DOHH2 (cell line): ENCODE data around the gene PEX6.
A peak's percentile ranks its signal among the peaks of the same experiment; 100 is the strongest.

Source experiments
- CTCF ChIP-seq: fragments of 200-600 bp; sonication (generic); IDR thresholded peaks from one replicate; pipeline ENCODE4 v1.5.1; 2014; ENCODE audit warnings: antibody characterized with exemption, mild to moderate bottlenecking, low read depth, low read length; ENCODE audit not compliant: poor library complexity, severe bottlenecking
- EZH2phosphoT487 ChIP-seq: fragments of 200-600 bp; sonication (generic); IDR thresholded peaks from 2 replicates; pipeline ENCODE4 v1.6.1; 2017; ENCODE audit warnings: borderline replicate concordance, mild to moderate bottlenecking, antibody characterized with exemption, low read length, moderate library complexity, mixed read lengths

GRCh38 chr6:42963855-42964605 is 15.0 kb downstream of the PEX6 start:
- TF ChIP-seq EZH2phosphoT487 (no peak), CTCF (peak; percentile 39)
